Middle frontal gyrus (tissue), 1 donor: ENCODE data around the gene HPS1.

Experiments
- DNase-seq: peaks from one replicate; pipeline ENCODE4 v3.0.0-alpha.2; 2015; ENCODE audit warnings: low spot score; ENCODE audit errors: extremely low spot score

Gene HPS1

DNA sequence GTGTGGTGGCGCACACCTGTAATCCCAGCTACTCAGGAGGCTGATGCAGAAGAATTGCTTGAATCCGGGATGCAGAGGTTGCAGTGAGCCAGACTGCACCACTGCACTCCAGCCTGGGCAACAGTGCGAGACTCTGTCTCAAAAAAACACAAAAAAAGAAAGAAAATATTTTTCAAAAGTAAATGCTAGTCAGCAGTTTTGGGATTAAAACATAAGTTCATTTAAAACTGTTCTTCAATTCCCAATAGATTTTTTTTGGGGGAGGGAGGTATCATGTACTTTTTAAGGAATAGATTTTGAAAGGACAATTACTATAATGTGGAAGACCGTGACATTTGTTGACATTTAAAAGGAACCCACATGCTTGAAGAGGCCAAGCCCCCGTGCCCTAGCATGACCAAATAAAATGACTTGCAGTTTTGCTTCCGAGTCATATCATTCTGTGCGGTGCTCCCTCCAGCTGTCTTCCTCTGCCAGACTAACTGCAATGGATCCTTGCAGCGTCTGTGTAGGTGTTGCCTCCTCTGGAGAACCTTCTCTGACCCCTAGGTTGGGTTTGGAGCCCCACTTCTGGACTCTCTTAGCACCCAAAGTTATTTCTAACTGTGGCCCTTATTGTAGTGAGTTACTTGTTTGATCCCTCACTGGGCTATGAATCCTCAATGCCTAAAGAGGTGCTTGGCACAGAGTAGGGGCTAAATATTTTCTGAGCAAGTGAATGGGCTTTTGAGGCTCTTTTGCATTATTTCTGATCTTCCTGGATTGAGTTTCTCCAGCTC, 17.4 kb upstream of the HPS1 start:
- DNase-seq: no peak

DNA sequence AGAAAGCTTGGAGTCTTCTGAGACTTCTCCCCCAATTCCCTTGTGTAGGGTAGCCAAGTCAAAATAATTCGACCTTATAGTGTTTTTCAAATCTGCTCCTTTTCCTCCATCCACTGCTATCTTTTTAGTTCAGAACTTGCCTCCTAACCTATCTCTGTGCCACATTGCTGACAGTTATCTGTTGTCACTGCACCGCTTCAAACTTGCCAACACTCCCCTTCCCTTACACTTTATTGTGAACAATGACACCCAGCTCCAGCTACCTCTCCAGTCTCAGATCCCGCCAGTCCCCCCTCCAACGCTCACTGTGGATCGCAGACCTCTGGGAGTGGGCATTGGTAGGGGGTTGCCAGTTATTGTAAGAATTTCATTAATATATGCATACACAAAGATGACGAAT, 16.3 kb upstream of the HPS1 start:
- DNase-seq: no peak

- DNase-seq: no peak
Observed at GRCh38 chr10:98461500-98461842, 14.7 kb upstream of the HPS1 start.

DNA sequence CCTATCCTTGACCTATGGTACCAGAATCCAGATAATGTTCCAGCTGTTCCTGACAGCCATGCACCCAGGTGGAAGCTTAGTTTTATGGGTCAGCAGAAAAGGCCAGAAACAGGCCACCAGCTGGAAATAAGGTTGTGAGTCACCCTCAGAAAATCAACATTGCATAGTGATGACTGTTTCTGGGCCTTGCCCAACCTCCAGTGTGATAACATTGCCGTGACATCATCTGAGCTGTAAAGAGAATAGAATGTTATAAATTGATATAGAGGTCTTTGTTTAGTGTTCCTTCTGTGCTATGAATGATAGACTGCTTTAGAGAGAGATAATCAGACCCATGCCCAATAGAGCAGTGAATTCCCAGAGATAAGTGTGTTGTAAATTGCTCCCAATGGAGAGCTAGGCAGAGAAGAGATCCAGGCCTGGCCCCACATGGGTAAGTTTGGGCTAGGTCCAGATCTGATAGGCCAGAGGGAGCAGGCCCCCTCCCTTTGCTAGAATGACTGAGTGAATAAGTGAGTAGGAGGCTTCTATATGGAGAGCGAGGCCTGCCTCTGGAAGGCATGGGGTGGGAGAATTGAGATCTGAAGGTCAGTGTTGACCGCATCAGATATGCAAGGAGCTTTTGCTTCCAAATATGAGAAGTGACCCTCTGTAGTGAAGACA, 14.2 kb upstream of the HPS1 start:
- no peak for DNase-seq

DNA sequence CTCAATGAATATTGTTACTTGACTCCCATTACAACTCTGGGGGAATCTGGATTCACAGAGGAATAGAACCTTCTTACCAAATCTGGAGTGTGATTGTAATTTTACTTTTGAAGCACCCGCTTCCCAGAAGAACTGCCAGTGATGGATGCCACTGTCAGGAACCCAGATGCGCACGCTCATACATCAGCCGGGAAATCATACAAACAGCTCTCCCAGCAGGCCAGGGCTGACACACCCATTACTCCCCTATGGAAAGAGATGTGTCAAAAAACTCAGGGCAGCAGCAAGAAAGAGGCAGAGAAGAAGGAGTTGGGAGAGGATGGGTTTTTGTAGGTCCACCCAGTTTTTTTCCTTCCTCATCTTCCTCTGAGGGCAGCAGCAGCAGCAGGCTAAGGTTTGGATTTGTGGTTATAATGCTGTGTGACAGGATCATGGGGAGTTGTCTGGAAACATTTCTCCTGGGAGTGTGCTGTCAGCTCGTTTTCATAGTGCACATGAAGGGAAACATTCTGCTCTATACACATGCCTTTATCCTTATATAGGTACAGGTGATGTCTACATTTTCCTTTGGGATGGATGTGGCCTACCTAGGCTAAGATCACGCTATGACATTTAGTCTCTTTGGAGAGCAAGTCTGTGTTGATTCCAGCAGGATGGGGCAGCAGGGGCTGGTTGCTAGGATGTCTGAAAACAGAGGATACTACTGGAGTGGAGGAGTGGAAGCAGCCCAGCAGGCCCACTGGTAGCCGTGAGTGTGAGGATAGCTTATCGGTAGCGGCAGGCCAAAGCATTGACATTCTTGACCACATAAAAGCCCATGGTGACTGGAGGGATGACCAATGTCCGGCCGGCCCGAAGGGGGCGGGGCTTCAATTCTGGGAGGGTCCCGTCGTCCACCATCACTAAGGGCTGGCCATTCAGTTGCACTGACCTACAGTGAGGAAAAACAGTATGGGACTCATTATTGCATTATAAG, 12.4 kb upstream of the HPS1 start:
- no peak for DNase-seq

- DNase-seq: no peak
Observed at GRCh38 chr10:98457721-98458120, 11.0 kb upstream of the HPS1 start.

- DNase-seq: no peak
Observed at GRCh38 chr10:98456686-98457482, 10.1 kb upstream of the HPS1 start.

- DNase-seq: no peak
Observed at GRCh38 chr10:98456043-98456570, 9.4 kb upstream of the HPS1 start.

GRCh38 chr10:98453729-98454128, 7.0 kb upstream of the HPS1 start:
- no peak for DNase-seq

DNA sequence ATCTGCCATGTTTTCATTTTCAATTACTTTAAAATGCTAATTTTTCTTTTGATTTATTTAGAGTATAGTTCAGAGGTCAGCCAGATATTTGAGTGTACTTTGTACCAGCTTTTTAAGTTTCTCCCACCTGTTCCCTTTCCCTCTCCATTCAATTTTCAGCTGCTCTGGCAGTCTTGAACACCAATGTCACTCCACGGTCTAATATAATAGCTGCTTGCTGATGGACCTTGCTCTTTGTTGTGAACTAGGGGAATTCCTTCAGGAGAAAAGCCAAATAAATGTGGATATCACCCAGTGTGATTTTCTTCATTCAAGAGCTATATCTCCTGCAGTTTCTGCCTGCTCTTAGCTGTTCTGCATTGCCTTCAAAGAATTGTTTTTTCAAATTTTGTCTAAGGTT, 3.9 kb upstream of the HPS1 start:
- no peak for DNase-seq

DNA sequence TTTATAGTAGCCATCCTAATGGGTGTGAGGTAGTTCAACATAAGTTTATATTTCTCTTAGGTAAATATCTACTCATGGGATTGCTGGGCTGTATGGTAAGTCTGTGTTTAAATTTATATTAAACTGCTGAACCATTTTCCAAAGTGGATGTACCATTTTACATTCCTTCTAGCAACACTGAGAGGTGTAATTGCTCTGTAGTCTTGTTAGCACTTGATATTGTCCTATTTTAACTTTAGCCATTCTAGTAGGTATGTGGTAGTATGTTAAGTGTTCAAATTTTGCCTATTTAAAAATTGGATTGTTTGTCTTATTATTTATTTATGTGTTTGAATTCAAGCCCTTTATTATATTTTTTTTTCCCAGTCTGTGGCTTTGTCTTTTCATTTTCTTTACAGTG, 2.6 kb upstream of the HPS1 start:
- DNase-seq: no peak

DNA sequence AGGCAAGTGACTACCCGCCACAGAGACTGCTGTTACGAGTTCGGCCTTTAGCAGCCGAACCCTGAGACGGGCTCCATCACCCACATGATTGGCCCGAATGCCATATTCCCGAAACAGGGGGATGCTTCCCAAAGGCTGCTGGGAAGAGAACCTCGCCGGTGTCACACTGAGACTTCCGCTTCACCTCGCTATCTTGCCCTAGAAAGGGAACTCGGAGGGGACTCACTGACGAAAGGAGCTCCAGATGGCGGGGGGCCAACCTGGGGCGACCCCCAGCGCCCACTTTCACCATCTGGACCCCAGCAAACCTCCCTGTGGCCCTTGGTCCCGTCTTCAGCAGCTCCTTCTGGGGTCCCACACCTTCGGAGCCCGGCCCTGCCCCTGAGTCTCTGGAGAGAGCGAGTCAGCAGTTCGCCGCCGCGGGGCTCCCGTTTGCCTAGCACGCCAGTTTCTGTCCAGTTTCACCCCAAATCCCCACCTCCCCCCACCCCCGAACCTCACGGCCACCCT, 529 bp downstream of the HPS1 start:
- no peak for DNase-seq

DNA sequence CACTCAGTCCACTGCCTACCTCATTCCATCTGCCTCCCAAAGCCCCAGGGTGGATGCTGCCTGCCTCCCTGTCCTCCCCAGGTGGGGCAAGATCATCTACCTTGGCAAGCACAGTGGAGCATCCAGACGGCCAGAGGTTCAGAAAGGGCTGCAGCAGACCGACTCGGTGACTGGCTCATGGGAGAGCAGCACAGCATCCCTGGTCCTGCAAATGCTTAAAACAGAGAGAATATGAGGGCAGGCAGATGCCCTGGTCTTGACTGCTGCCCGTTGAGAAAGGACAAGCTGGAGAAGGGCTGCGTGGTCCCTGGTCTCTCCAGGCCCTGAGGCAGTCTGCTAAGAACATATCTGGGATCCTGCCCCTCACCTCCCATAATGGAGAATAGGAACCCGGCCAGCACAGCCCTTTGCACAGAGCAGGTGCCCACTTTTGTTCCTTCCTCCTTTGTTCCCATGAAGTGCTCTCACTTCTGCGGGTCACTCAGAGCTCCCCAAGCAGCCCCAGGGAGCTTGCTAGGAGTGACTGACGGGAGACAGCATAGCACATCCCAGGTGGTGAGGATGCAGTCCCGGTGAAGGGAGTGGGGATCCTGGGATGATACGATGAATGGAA, 1.4 kb downstream of the HPS1 start:
- DNase-seq: no peak

GRCh38 chr10:98444314-98445006, 2.3 kb downstream of the HPS1 start:
- no peak for DNase-seq

DNA sequence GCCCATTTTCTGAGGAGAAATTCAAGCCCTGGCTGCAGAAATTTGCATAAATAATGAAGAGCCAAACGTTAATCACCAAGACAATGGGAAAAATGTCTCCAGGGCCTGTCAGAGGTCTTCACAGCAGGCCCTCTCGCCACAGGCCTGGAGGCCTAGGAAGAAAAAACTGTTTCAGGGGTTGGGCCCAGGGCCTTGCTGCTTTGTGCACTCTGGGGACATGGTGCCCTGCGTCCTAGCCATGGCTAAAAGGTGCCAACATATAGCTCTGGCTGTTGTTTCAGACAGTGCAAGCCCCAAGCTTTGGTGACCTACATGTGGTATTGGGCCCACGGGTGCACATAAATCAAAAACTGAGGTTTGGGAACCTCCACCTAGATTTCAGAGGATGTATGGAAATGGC, 8.0 kb downstream of the HPS1 start:
- no peak for DNase-seq

DNA sequence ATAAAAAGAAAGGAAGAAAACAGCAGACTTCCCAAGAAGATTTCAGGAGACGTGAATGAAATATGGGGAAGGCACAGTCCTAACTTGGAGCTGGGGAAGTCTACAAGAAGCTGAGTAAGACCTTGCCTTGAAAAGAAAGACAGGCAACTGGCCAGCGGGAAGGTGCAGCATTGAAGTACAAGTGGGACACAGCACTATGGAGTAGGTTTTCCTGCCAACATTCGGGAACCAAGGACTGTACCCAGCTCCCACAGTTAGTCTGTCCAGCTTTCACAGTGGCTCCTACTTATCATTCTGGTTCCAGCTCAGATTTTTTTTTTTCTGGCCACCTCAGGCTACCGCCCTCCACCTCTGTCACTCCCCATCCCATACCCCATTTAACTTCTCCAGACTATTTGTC, 10.0 kb downstream of the HPS1 start:
- no peak for DNase-seq

DNA sequence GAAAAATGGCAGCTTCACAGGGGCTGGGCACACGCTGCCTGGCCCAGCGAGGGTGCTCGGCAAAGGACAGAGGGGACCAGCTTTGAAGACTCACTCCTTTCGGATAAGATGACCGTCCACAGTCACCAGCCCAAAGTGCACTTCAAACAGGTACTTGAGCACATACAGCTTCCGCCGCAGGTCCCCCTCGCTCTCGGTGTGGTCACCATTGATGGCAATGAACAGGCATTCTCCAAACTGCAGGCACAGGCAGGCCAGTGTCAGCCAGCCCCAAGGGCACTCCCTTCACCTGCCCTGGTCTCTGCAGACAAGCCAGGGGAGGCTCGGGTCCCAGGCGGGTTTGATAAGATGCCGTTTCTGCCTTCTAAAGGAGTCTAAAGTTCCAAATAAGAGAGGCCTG, 11.6 kb downstream of the HPS1 start:
- DNase-seq: no peak

DNA sequence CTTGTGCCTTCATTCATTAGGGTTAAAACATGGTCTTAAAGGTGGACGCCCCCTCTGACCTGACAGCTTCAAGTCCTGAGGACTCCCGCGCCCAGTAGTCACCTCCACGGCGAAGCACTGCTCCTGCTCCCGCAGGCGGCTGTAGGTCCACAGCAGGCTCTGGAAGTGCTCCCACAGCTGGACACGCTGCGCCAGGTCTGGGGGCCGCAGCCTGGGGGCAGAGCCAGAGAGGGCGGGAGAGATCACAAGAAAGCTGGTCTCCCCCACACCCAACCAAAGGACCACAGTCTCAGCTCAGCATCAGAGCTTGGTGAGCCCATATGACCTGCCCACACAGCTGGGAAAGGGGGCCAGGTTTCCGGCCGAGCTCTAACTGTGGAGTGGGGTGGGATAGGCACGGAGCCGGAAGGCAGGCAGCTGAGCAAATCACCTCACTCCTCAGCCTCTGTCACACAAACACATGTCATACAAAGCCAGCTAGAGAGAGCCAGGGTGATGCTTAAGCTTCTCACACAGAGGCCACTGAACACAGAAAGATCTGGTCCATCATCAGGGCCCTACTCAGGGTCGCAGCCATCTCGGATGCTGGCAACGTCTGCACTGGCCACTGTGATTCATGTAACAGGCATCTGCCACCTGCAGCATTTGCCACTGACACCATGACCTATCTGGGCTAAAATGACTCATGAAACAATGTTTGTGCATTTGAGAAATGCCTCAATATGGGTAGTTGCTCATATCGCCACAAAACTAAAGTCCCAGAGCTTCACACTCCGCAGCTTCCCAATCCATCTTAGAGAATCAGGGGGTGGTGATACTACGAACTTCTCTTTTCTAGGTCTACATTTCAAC, 12.6 kb downstream of the HPS1 start:
- no peak for DNase-seq

- no peak for DNase-seq
Observed at GRCh38 chr10:98433371-98433770, 13.4 kb downstream of the HPS1 start.
